Stimulated activated CD4-positive, alpha-beta T cell treated with anti-CD3 and anti-CD28 coated beads, TNF-alpha, amount 100 ng/mL, for 24 hours (primary cell): ENCODE measurements around the gene TMBIM1.

ENCODE experiments used
- DNase-seq, 3 experiments: peaks; one replicate each; pipeline ENCODE4 v3.0.0-alpha.2; 2020; ENCODE audit warnings: low read depth in 3 of 3

The TMBIM1 gene

GRCh38 chr2:218257390-218257981 is 34.8 kb downstream of the TMBIM1 start:
- peak; percentile 40 to 62 (median 42) for DNase-seq

GRCh38 chr2:218256612-218257350 is 35.5 kb downstream of the TMBIM1 start:
- no peak for DNase-seq

GRCh38 chr2:218255446-218255845 is 36.9 kb downstream of the TMBIM1 start:
- DNase-seq, result no peak

- DNase-seq, result no peak
These were observed 39.1 kb downstream of the TMBIM1 start for GRCh38 chr2:218253232-218253625.

GRCh38 chr2:218252509-218253231 is 39.6 kb downstream of the TMBIM1 start:
- no peak for DNase-seq

GRCh38 chr2:218249691-218250090 is 42.6 kb downstream of the TMBIM1 start:
- DNase-seq, result no peak

GRCh38 chr2:218245214-218245613 is 47.1 kb downstream of the TMBIM1 start:
- DNase-seq, result no peak

GRCh38 chr2:218244665-218245064 is 47.6 kb downstream of the TMBIM1 start:
- DNase-seq, result no peak

GRCh38 chr2:218244204-218244603 is 48.1 kb downstream of the TMBIM1 start:
- DNase-seq, result no peak

GRCh38 chr2:218238887-218239286 is 53.4 kb downstream of the TMBIM1 start:
- no peak for DNase-seq

GRCh38 chr2:218236829-218237228 is 55.5 kb downstream of the TMBIM1 start:
- no peak for DNase-seq

GRCh38 chr2:218235017-218235416 is 57.3 kb downstream of the TMBIM1 start:
- DNase-seq, result no peak

GRCh38 chr2:218234521-218234920 is 57.8 kb downstream of the TMBIM1 start:
- DNase-seq, result no peak

GRCh38 chr2:218233543-218233942 is 58.8 kb downstream of the TMBIM1 start:
- no peak for DNase-seq

GRCh38 chr2:218230882-218231281 is 61.4 kb downstream of the TMBIM1 start:
- DNase-seq, result no peak

GRCh38 chr2:218229851-218230250 is 62.5 kb downstream of the TMBIM1 start:
- DNase-seq, result no peak

- peak in 1 of 3 experiments; percentile 22 for DNase-seq
These were observed 63.1 kb downstream of the TMBIM1 start for GRCh38 chr2:218229239-218229638.

GRCh38 chr2:218228366-218229090 is 63.8 kb downstream of the TMBIM1 start:
- DNase-seq, result no peak

- DNase-seq, result no peak
These were observed 65.4 kb downstream of the TMBIM1 start for GRCh38 chr2:218226903-218227302.
